Transverse colon (tissue), 3 donors: ENCODE data around the gene PTS.

Experiments
- CTCF ChIP-seq, 5 experiments: fragments of 200-600 bp in 3 of 5; fragments of 450-650 bp in 2 of 5; sonication (generic) in 3 of 5; IDR thresholded peaks; 1 replicate in 2 of 5; 2 replicates in 3 of 5; pipeline ENCODE4 v1.5.1; 2016 to 2017; ENCODE audit warnings: antibody characterized with exemption in 5 of 5, inconsistent platforms in 3 of 5, mild to moderate bottlenecking in 2 of 5, moderate library complexity in 1 of 5
- POLR2A ChIP-seq: fragments of 450-650 bp; IDR thresholded peaks from one replicate; pipeline ENCODE4 v1.6.1; 2016; ENCODE audit warnings: antibody characterized with exemption, mild to moderate bottlenecking, moderate library complexity

DNA sequence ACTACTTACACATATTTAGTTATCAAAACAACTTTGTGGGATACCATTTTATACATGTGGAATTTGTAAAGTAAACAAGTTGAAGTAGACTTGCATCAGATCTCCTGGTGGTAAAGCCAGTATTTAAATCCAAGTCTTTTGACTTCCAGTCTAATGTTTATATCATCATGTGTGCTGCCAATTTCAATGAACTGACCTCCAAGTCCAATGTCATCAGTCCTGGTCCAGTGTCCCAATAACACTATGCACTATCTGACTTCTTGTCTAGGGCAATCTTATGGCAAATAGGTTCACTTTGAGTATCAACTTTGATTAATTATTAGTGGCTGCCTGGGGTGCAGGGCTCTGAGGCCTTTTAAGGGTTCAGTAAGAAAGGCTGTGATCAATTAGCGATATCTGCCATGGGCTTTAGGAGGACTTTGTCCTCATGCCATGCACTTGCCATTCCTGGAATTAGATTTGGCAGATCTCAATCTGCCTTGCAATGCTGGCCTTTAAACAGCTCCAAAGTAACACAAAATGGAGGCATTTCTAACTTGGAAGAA, 9.6 kb upstream of the PTS start:
- TF ChIP-seq CTCF (IDR thresholded peaks at IDR 0.05) (no peak), POLR2A (no peak)
